ENCODE data around the gene EPHA10.

The EPHA10 gene

DNA sequence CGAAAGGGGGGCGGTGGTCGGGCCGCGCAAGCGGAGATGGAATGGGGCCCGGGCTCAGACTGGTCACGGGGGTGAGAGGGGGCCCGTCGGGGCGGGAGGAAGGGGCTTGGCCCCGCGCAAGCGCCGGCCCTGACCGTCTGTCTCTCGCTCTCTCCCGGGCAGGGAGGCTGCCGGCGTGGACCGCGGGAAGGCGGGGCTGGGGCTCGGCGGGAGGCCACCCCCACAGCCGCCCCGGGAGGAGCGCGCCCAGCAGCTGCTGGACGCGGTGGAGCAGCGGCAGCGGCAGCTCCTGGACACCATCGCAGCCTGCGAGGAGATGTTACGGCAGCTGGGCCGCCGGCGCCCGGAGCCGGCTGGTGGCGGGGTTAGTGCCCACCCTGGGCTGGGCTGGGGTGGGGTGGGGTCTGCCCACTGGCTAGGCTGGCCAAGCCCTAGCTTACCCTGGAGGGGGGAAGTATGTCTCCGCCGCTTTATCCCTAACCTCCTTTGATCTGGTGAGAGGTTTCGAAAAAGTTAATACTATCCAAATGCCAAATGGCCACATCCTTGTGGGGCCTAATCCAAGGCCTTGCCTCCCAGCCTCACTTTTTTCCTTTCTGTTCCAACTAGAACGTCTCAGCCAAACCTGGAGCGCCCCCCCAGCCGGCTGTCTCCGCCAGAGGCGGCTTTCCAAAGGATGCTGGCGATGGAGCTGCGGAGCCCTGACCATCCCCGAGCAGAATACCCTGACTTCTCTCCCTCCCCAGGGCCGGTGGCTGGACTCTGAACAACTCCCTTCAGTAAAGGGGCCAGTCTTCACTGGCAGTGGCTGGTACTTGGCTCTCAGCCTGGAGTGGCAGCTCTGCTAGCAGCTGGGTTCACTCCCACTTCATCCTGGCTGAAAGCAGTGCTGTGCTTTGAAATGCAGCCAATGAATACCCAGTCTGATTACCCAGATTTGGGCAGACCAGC, 43.7 kb upstream of the EPHA10 start (continued):
- TF ChIP-seq, protein P1, sequence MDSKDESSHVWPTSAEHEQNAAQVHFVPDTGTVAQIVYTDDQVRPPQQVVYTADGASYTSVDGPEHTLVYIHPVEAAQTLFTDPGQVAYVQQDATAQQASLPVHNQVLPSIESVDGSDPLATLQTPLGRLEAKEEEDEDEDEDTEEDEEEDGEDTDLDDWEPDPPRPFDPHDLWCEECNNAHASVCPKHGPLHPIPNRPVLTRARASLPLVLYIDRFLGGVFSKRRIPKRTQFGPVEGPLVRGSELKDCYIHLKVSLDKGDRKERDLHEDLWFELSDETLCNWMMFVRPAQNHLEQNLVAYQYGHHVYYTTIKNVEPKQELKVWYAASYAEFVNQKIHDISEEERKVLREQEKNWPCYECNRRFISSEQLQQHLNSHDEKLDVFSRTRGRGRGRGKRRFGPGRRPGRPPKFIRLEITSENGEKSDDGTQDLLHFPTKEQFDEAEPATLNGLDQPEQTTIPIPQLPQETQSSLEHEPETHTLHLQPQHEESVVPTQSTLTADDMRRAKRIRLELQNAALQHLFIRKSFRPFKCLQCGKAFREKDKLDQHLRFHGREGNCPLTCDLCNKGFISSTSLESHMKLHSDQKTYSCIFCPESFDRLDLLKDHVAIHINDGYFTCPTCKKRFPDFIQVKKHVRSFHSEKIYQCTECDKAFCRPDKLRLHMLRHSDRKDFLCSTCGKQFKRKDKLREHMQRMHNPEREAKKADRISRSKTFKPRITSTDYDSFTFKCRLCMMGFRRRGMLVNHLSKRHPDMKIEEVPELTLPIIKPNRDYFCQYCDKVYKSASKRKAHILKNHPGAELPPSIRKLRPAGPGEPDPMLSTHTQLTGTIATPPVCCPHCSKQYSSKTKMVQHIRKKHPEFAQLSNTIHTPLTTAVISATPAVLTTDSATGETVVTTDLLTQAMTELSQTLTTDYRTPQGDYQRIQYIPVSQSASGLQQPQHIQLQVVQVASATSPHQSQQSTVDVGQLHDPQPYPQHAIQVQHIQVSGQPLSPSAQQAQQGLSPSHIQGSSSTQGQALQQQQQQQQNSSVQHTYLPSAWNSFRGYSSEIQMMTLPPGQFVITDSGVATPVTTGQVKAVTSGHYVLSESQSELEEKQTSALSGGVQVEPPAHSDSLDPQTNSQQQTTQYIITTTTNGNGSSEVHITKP (tag by site-specific recombination; IDR thresholded peaks at IDR 0.05): peak; percentile 66; the same call in 1 of the 2 replicates
- TF ChIP-seq, protein P2, sequence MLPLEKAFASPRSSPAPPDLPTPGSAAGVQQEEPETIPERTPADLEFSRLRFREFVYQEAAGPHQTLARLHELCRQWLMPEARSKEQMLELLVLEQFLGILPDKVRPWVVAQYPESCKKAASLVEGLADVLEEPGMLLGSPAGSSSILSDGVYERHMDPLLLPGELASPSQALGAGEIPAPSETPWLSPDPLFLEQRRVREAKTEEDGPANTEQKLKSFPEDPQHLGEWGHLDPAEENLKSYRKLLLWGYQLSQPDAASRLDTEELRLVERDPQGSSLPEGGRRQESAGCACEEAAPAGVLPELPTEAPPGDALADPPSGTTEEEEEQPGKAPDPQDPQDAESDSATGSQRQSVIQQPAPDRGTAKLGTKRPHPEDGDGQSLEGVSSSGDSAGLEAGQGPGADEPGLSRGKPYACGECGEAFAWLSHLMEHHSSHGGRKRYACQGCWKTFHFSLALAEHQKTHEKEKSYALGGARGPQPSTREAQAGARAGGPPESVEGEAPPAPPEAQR (tag by site-specific recombination; IDR thresholded peaks at IDR 0.05): no peak
- TF ChIP-seq, protein P3, sequence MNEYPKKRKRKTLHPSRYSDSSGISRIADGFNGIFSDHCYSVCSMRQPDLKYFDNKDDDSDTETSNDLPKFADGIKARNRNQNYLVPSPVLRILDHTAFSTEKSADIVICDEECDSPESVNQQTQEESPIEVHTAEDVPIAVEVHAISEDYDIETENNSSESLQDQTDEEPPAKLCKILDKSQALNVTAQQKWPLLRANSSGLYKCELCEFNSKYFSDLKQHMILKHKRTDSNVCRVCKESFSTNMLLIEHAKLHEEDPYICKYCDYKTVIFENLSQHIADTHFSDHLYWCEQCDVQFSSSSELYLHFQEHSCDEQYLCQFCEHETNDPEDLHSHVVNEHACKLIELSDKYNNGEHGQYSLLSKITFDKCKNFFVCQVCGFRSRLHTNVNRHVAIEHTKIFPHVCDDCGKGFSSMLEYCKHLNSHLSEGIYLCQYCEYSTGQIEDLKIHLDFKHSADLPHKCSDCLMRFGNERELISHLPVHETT (tag by site-specific recombination; IDR thresholded peaks at IDR 0.05): no peak
- TF ChIP-seq ZNF621 (tag by site-specific recombination; IDR thresholded peaks at IDR 0.05) (no peak), ZBTB8A (tag by site-specific recombination; IDR thresholded peaks at IDR 0.05) (no peak; the same call in none of the 2 replicates), ZNF48 (tag by site-specific recombination; IDR thresholded peaks at IDR 0.05) (no peak), ZNF184 (tag by site-specific recombination; IDR thresholded peaks at IDR 0.05) (no peak), ZNF585B (tag by site-specific recombination; IDR thresholded peaks at IDR 0.05) (no peak), KLF7 (tag by site-specific recombination; IDR thresholded peaks at IDR 0.05; ENCODE audit: borderline replicate concordance) (no peak), ZNF223 (tag by site-specific recombination; IDR thresholded peaks at IDR 0.05) (no peak), ZNF544 (tag by site-specific recombination; IDR thresholded peaks at IDR 0.05) (no peak), BCL11A (tag by site-specific recombination; IDR thresholded peaks at IDR 0.05; ENCODE audit: low read depth) (no peak), ZNF174 (tag by site-specific recombination; IDR thresholded peaks at IDR 0.05) (no peak), ZBTB21 (tag by site-specific recombination; IDR thresholded peaks at IDR 0.05) (no peak), ZFP3 (tag by site-specific recombination; IDR thresholded peaks at IDR 0.05; ENCODE audit: low read depth) (no peak), SETDB1 (IDR thresholded peaks at IDR 0.05; ENCODE audit: insufficient read length, low read length) (no peak), ZNF354C (tag by site-specific recombination; IDR thresholded peaks at IDR 0.05; ENCODE audit: borderline replicate concordance, low read depth) (no peak), SP2 (tag by site-specific recombination; IDR thresholded peaks at IDR 0.05) (peak; percentile 24), ZIC2 (tag by site-specific recombination; IDR thresholded peaks at IDR 0.05) (peak; percentile 45), ZNF654 (tag by site-specific recombination; IDR thresholded peaks at IDR 0.05; ENCODE audit: low read depth) (no peak), YY1 (tag by site-specific recombination; IDR thresholded peaks at IDR 0.05) (no peak), ZNF157 (tag by site-specific recombination; IDR thresholded peaks at IDR 0.05) (no peak), ZNF112 (tag by site-specific recombination; IDR thresholded peaks at IDR 0.05) (no peak), ZNF701 (tag by site-specific recombination; IDR thresholded peaks at IDR 0.05) (no peak), ZNF16 (tag by site-specific recombination; IDR thresholded peaks at IDR 0.05; ENCODE audit: low read depth) (no peak), ZNF202 (tag by site-specific recombination; IDR thresholded peaks at IDR 0.05; ENCODE audit: borderline replicate concordance) (no peak)
- TF ChIP-seq, protein P4, sequence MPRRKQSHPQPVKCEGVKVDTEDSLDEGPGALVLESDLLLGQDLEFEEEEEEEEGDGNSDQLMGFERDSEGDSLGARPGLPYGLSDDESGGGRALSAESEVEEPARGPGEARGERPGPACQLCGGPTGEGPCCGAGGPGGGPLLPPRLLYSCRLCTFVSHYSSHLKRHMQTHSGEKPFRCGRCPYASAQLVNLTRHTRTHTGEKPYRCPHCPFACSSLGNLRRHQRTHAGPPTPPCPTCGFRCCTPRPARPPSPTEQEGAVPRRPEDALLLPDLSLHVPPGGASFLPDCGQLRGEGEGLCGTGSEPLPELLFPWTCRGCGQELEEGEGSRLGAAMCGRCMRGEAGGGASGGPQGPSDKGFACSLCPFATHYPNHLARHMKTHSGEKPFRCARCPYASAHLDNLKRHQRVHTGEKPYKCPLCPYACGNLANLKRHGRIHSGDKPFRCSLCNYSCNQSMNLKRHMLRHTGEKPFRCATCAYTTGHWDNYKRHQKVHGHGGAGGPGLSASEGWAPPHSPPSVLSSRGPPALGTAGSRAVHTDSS (tag by site-specific recombination; IDR thresholded peaks at IDR 0.05): no peak
- TF ChIP-seq, protein P5, sequence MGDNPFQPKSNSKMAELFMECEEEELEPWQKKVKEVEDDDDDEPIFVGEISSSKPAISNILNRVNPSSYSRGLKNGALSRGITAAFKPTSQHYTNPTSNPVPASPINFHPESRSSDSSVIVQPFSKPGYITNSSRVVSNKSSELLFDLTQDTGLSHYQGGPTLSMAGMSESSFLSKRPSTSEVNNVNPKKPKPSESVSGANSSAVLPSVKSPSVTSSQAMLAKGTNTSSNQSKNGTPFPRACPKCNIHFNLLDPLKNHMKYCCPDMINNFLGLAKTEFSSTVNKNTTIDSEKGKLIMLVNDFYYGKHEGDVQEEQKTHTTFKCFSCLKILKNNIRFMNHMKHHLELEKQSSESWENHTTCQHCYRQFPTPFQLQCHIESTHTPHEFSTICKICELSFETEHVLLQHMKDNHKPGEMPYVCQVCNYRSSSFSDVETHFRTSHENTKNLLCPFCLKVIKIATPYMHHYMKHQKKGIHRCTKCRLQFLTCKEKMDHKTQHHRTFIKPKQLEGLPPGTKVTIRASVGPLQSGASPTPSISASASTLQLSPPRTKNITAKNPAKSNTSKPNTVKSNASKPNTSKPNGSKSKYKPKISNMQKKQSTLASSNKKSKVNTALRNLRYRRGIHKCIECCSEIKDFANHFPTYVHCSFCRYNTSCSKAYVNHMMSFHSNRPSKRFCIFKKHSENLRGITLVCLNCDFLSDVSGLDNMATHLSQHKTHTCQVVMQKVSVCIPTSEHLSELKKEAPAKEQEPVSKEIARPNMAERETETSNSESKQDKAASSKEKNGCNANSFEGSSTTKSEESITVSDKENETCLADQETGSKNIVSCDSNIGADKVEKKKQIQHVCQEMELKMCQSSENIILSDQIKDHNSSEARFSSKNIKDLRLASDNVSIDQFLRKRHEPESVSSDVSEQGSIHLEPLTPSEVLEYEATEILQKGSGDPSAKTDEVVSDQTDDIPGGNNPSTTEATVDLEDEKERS (tag by site-specific recombination; IDR thresholded peaks at IDR 0.05): no peak
